ENCODE measurements around the gene ENTREP1. TPM values are rescaled to one million over a fixed set of nuclear protein-coding genes. Genes with fewer than 3 reads are reported as not detected.

Gene ENTREP1
- total and polyA plus RNA-seq, 2 of the 4 experiments (the other 2 are of a cell fraction), result not detected

DNA sequence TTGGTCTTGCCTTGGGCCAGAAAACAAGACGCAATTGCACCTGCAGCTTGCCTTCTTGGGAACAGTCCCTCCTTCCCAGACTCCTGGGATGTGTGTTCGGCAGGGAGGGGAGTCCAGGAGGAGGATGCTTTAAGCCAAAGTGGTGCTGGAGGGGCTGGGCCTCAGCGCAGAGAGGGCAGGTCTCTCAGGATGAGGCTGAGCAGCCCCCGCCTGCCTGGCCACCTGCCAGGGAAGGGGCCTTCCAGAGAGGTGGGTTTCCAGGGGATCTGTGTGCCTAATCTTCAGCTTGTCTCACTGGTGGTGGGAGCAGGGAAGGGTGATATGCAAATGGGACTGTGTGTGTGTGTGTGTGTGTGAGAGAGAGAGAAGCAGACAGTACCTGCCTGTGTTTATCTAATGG lies 105.2 kb downstream of the ENTREP1 start:
- H3K4me2 ChIP-seq (ENCODE audit: low read depth, low read length), result no peak overlapping the region
- no peak overlapping the region for H2BK5ac ChIP-seq (ENCODE audit: low read depth, low read length, poor library complexity, severe bottlenecking)
- H3K36me3 ChIP-seq (ENCODE audit: control insufficient read depth, insufficient read depth, low read length), result no peaks in the 10 kb centered on the region
- POLR2A ChIA-PET (ENCODE audit: unreplicated experiment), result no interaction called here
- no TSS peak for BruUV-seq (replicated peaks)
- H4K91ac ChIP-seq (ENCODE audit: insufficient read depth, low read depth, low read length), result no peak overlapping the region
- H3K4me1 ChIP-seq (ENCODE audit: control insufficient read depth, insufficient read depth, low read length), result no peaks in the 10 kb centered on the region; the same call in 1 of the 2 replicates
- H3K56ac ChIP-seq (ENCODE audit: extremely low read depth, insufficient read depth, low read length), result no peak overlapping the region
- no peak for TF ChIP-seq FOS (IDR thresholded peaks at IDR 0.05; ENCODE audit: low read depth, low read length)
- no peak for TF ChIP-seq MXI1 (IDR thresholded peaks at IDR 0.05; ENCODE audit: borderline replicate concordance, low read depth, low read length)
- TF ChIP-seq NFE2L2 (IDR thresholded peaks at IDR 0.05; ENCODE audit: low read depth, low read length), result no peak
- no peak for TF ChIP-seq MAFK (IDR thresholded peaks at IDR 0.05; ENCODE audit: low read depth, low read length)
- TF ChIP-seq RAD21 (IDR thresholded peaks at IDR 0.05; ENCODE audit: low read length), result no peak
- TF ChIP-seq, protein P1, sequence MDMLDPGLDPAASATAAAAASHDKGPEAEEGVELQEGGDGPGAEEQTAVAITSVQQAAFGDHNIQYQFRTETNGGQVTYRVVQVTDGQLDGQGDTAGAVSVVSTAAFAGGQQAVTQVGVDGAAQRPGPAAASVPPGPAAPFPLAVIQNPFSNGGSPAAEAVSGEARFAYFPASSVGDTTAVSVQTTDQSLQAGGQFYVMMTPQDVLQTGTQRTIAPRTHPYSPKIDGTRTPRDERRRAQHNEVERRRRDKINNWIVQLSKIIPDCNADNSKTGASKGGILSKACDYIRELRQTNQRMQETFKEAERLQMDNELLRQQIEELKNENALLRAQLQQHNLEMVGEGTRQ (IDR thresholded peaks at IDR 0.05; ENCODE audit: low read depth, low read length), result no peak
- TF ChIP-seq SMC3 (IDR thresholded peaks at IDR 0.05; ENCODE audit: low read depth, low read length), result no peak
- TF ChIP-seq POLR2A (IDR thresholded peaks at IDR 0.05; ENCODE audit: low read depth, low read length), result no peak
- no peak for TF ChIP-seq RCOR1 (IDR thresholded peaks at IDR 0.05; ENCODE audit: insufficient replicate concordance, low read length)
- no peak for TF ChIP-seq BHLHE40 (IDR thresholded peaks at IDR 0.05; ENCODE audit: low read depth, low read length)
- TF ChIP-seq, protein P2, sequence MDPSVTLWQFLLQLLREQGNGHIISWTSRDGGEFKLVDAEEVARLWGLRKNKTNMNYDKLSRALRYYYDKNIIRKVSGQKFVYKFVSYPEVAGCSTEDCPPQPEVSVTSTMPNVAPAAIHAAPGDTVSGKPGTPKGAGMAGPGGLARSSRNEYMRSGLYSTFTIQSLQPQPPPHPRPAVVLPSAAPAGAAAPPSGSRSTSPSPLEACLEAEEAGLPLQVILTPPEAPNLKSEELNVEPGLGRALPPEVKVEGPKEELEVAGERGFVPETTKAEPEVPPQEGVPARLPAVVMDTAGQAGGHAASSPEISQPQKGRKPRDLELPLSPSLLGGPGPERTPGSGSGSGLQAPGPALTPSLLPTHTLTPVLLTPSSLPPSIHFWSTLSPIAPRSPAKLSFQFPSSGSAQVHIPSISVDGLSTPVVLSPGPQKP (IDR thresholded peaks at IDR 0.05; ENCODE audit: borderline replicate concordance, low read depth, low read length), result no peak
- TF ChIP-seq, protein P3, sequence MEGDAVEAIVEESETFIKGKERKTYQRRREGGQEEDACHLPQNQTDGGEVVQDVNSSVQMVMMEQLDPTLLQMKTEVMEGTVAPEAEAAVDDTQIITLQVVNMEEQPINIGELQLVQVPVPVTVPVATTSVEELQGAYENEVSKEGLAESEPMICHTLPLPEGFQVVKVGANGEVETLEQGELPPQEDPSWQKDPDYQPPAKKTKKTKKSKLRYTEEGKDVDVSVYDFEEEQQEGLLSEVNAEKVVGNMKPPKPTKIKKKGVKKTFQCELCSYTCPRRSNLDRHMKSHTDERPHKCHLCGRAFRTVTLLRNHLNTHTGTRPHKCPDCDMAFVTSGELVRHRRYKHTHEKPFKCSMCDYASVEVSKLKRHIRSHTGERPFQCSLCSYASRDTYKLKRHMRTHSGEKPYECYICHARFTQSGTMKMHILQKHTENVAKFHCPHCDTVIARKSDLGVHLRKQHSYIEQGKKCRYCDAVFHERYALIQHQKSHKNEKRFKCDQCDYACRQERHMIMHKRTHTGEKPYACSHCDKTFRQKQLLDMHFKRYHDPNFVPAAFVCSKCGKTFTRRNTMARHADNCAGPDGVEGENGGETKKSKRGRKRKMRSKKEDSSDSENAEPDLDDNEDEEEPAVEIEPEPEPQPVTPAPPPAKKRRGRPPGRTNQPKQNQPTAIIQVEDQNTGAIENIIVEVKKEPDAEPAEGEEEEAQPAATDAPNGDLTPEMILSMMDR (conservative IDR thresholded peaks at IDR 0.05; ENCODE audit: low read depth, low read length), result no peak
- no peak for TF ChIP-seq MAZ (IDR thresholded peaks at IDR 0.05; ENCODE audit: borderline replicate concordance, low read depth, low read length)
- no peak for TF ChIP-seq RFX5 (IDR thresholded peaks at IDR 0.05; ENCODE audit: low read depth, low read length)
- no peak for TF ChIP-seq CEBPB (IDR thresholded peaks at IDR 0.05; ENCODE audit: low read depth, low read length)
- no peak for TF ChIP-seq CHD1 (IDR thresholded peaks at IDR 0.05; ENCODE audit: low read depth, low read length)
- H3K9me1 ChIP-seq (ENCODE audit: insufficient read depth, low read length), result 0 out of 2 replicates have a peak, but pooled peaks cover 3% of the 10 kb centered on the region
- H2BK15ac ChIP-seq (ENCODE audit: low read depth, low read length), result no peak overlapping the region
- no peak overlapping the region for H2AFZ ChIP-seq (replicated peaks; ENCODE audit: low read length, poor library complexity)
- H3K27me3 ChIP-seq (ENCODE audit: control insufficient read depth, insufficient read depth, low read length), result no peaks in the 10 kb centered on the region
- H3K4me3 ChIP-seq (ENCODE audit: insufficient read depth, low read depth, low read length), result no peak overlapping the region
- no peak overlapping the region for H3K4ac ChIP-seq (ENCODE audit: low read depth, low read length)
- no peak overlapping the region for H3K9ac ChIP-seq (ENCODE audit: low read depth, low read length)
- no peak overlapping the region for H2BK20ac ChIP-seq (ENCODE audit: low read depth, low read length)
- intact Hi-C loops (cut with micrococcal nuclease) (no loop called here), dilution Hi-C loops (cut with HindIII; ENCODE audit: low sequenced_read_pairs, unreplicated experiment) (no loop called here), in situ Hi-C loops (cut with MboI; ENCODE audit: low sequenced_read_pairs) (no loop called here)
- H2AK5ac ChIP-seq (ENCODE audit: low read depth, low read length), result no peak overlapping the region
- H4K8ac ChIP-seq (ENCODE audit: low read depth in 2 of 2, low read length in 2 of 2), result no peak overlapping the region
- H4K20me1 ChIP-seq (ENCODE audit: insufficient read depth, low read length), result no peaks in the 10 kb centered on the region
- H3K14ac ChIP-seq (replicated peaks; ENCODE audit: low read depth, low read length), result no peak overlapping the region
- H2BK120ac ChIP-seq (ENCODE audit: low read depth, low read length), result no peak overlapping the region
- CTCF ChIA-PET, result no interaction called here
- H3K18ac ChIP-seq (ENCODE audit: low read depth, low read length), result no peak overlapping the region
- DNase-seq (no peak), ATAC-seq (ENCODE audit: low read depth) (no peak)
- no peak overlapping the region for H4K5ac ChIP-seq (ENCODE audit: low read depth, low read length)
- H3K23ac ChIP-seq (ENCODE audit: low read depth, low read length), result no peak overlapping the region
- no peaks in the 10 kb centered on the region for H3K79me1 ChIP-seq (ENCODE audit: low read depth in 1 of 2, low read length in 2 of 2)
- no CpG with 5 or more reads among the region's 4 CpGs for WGBS, 2 experiments (ENCODE audit: extremely low coverage in 2 of 2, insufficient read length in 1 of 2)
- no peaks in the 10 kb centered on the region for H3K9me3 ChIP-seq (ENCODE audit: control insufficient read depth, insufficient read depth, low read length)
- H2AK9ac ChIP-seq (replicated peaks; ENCODE audit: low read depth, low read length, poor library complexity), result no peak overlapping the region
- H3K27ac ChIP-seq (ENCODE audit: insufficient read depth, low read length), result no peak overlapping the region

All from IMR-90 (cell line).